ENCODE measurements around the gene FAM168A. TPM values are rescaled to one million over a fixed set of nuclear protein-coding genes. Genes with fewer than 3 reads are reported as not detected.

Gene FAM168A
- total and polyA plus RNA-seq, 4 donors, result 5.5 to 52.0 (median 25.5) TPM

DNA sequence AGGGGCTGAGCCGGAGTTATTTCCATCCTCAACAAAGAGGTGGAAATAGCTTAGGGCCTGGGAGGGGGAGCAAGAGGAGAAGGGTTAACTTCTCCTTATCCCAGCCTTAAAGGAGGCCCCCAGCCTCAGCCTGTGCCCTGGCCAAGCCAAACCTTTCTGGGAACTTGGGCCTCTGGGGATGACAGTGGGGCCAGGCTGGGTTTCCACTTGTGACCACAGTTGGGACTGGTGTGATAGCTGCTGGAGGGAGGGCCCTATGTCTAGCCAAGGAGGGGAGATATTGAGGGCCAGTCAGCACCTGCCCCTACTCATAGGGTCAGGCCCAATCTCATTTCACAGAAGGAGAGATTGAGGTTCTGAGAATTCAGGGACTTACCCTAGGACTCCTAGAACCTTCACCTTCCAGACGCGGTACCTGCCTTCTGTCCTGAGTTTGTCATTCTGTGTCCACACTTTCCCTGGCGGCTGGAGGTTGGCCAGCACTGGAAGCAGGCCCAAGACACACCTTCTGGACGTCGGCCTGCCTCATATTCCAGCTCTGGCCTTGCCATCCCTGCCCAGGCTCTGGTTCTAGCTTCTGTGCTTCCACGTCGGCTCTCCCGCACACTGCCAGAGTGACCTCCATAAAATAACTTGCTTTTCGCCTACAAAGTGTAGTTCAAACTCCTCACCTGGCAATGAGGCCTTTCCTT lies 218.6 kb downstream of the FAM168A start:
- no peak for ATAC-seq (ENCODE audit: low FRiP score)
- Histone ChIP-seq H3K27me3 (ENCODE audit: control insufficient read depth in 1 of 2, insufficient read depth in 2 of 2, low read length in 1 of 2) (no peaks in the 10 kb centered on the region), H3K36me3 (ENCODE audit: control insufficient read depth in 1 of 2, insufficient read depth in 2 of 2, low read length in 1 of 2) (no peaks in the 10 kb centered on the region), H3K27ac (ENCODE audit: low read depth in 1 of 2, low read length in 2 of 2) (no peak overlapping the region), H3K4me1 (ENCODE audit: control insufficient read depth in 1 of 2, insufficient read depth in 2 of 2, low read length in 2 of 2) (no peaks in the 10 kb centered on the region), H3K9me3 (ENCODE audit: control insufficient read depth, low read length) (no peaks in the 10 kb centered on the region), H3K4me3 (ENCODE audit: low read length in 2 of 2) (no peak overlapping the region)
- WGBS, 2 donors, result 54 to 65% methylated on average over 10 of the region's 10 CpGs
- no peak for DNase-seq
- intact Hi-C loops (cut with DNase I), result no loop called here

DNA sequence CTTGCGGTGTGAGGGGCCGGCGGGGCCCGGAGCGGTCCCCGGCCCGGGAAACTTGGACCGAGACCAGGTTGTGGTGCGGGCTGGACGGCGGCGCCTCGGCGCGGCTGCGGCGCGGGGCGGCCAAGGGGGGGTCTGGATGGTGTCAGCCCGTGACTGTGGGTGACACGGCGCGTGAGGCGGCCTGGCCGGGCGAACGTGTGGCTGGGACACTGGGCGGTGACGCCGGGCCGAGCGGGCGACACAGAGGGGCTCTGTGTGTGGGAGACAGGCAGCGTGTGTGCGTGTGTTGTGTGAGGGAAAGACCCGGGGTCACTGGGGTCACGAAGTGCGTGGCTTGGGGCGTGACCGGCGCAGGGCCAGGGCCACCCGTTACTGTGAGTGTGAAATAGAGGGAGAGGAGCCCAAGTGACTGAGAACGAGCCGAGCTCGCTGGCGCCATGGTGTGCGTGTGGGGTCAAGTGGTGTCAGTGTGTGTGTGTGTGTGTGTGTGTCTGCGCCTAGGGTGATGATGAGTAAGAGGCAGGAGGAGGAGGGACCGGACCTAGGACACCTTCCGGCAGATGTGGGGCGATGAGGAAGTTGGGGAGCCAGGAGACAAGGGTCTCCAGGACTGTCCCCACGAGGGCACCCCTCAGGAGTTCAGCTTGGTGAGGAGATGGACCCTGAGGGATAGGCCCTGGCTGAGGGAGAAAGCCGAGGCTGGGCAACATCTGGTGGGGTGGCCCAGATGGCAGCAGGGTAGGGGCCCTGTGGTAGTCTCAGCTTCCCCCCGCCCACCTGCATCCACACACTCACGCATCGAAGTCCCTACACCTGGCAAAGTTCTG lies 220.9 kb downstream of the FAM168A start:
- peak overlapping the region; percentile 27 to 42 for H3K4me3 ChIP-seq (ENCODE audit: low read length in 2 of 2)
- H3K27me3 ChIP-seq (ENCODE audit: control insufficient read depth in 1 of 2, insufficient read depth in 2 of 2, low read length in 1 of 2), result no peaks in the 10 kb centered on the region
- peak; percentile 16 for ATAC-seq (ENCODE audit: low FRiP score)
- H3K9me3 ChIP-seq (ENCODE audit: control insufficient read depth, low read length), result no peaks in the 10 kb centered on the region
- H3K27ac ChIP-seq (ENCODE audit: low read depth in 1 of 2, low read length in 2 of 2), result peak overlapping the region in 1 of 2 donors; percentile 4
- WGBS, 2 donors, result 11% methylated on average over 55 to 56 of the region's 56 CpGs
- H3K36me3 ChIP-seq (ENCODE audit: control insufficient read depth in 1 of 2, insufficient read depth in 2 of 2, low read length in 1 of 2), result no peaks in the 10 kb centered on the region
- no peaks in the 10 kb centered on the region for H3K4me1 ChIP-seq (ENCODE audit: control insufficient read depth in 1 of 2, insufficient read depth in 2 of 2, low read length in 2 of 2)
- DNase-seq, result peak; percentile 73 to 88
- intact Hi-C loops (cut with DNase I), result no loop called here

DNA sequence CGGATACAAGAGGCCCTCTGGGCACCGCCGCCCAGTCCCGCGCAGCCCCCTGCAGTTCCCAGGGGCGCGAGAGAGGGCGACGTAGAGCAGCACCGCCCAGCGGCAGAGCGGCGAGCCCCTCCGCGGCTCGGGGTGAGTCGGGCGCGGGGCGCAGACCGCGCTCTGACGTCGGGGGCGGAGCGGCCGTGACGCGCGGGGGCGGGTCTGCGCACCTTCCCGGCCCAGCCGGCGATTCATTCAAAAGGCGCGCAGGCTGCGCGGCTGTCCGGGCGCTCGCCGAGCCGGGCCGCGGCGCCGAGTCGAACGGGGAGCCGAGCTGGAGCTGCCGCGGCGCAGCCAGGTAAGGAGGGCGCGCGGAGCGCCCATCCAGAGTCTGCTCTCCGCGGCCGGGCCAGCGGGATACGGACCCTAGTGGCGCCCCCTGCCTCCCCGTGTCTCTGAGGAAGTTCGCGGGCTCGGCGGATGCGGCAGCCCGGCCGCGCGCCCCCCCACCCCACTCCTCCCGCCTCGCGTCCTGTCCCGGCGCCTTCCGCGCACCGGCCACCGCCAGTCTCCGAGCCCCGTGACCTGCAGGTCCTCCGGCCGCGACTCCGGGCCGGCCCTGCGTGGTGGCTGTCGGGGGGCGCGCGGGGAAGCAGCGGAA lies 221.6 kb downstream of the FAM168A start, which contains the start of gene RELT:
Gene RELT (plus strand): TSS at position 240 of the 643 bp plus-strand sequence. CDS start 12,738 bp downstream, outside the sequence.
- DNase-seq (peak; percentile 93 to 97), ATAC-seq (ENCODE audit: low FRiP score) (peak; percentile 95)
- no peaks in the 10 kb centered on the region for H3K4me1 ChIP-seq (ENCODE audit: control insufficient read depth in 1 of 2, insufficient read depth in 2 of 2, low read length in 2 of 2)
- H3K27ac ChIP-seq (ENCODE audit: low read depth in 1 of 2, low read length in 2 of 2), result peak within 1 kb of the TSS in 1 of 2 donors; percentile 50
- 1% methylated on average over 52 to 96 of the region's 96 CpGs for WGBS, 2 donors
- intact Hi-C loops (cut with DNase I), result no loop called here
- H3K9me3 ChIP-seq (ENCODE audit: control insufficient read depth, low read length), result no peaks in the 10 kb centered on the region
- H3K36me3 ChIP-seq (ENCODE audit: control insufficient read depth in 1 of 2, insufficient read depth in 2 of 2, low read length in 1 of 2), result no peaks in the 10 kb centered on the region
- H3K4me3 ChIP-seq (ENCODE audit: low read length in 2 of 2), result peak within 1 kb of the TSS; percentile 27 to 42
- H3K27me3 ChIP-seq (ENCODE audit: control insufficient read depth in 1 of 2, insufficient read depth in 2 of 2, low read length in 1 of 2), result no peaks in the 10 kb centered on the region

DNA sequence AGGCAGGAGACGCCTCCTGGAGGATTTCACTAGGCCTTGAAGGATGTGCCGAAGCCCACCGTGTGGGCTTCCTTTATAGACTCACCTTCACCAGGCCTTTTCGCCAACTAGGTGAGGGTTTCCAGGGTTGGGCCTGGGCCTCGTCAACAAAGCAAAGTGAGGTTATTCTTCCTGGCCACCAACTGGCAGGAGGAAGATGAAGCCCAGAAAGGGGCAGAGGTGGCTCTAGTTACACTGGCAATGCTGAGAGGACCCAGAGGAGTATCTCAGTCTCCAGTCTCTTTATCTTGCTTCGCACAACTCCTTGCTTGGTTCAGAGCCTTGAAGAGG lies 222.1 kb downstream of the FAM168A start:
- DNase-seq (no peak), ATAC-seq (ENCODE audit: low FRiP score) (no peak)
- Histone ChIP-seq H3K27ac (ENCODE audit: low read depth in 1 of 2, low read length in 2 of 2) (peak overlapping the region in 1 of 2 donors; percentile 50), H3K4me3 (ENCODE audit: low read length in 2 of 2) (no peak overlapping the region), H3K36me3 (ENCODE audit: control insufficient read depth in 1 of 2, insufficient read depth in 2 of 2, low read length in 1 of 2) (no peaks in the 10 kb centered on the region), H3K9me3 (ENCODE audit: control insufficient read depth, low read length) (no peaks in the 10 kb centered on the region), H3K27me3 (ENCODE audit: control insufficient read depth in 1 of 2, insufficient read depth in 2 of 2, low read length in 1 of 2) (no peaks in the 10 kb centered on the region), H3K4me1 (ENCODE audit: control insufficient read depth in 1 of 2, insufficient read depth in 2 of 2, low read length in 2 of 2) (no peaks in the 10 kb centered on the region)
- intact Hi-C loops (cut with DNase I), result no loop called here
- WGBS, 2 donors, result 57 to 61% methylated on average over 6 of the region's 6 CpGs

DNA sequence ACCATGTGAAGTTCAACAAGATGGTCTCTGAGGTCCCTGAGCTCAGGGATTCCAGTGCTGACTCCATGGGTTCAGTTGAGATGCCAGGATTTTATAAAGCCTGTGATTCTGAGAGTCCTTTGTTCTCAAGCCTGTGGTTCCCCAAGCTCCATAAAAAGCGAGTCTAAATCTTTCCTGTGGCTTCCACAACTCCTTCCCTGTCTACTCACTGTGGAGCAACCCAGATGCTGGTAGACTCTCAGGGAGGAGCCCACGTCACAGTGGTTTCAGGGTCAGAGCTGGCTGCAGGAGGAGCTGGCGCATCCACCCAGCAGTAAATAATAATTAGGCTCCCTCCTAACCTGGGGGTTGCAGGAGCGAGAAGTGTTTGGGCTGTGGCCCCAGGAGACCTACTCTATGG lies 223.8 kb downstream of the FAM168A start:
- H3K36me3 ChIP-seq (ENCODE audit: control insufficient read depth in 1 of 2, insufficient read depth in 2 of 2, low read length in 1 of 2), result no peaks in the 10 kb centered on the region
- WGBS, 2 donors, result 75 to 76% methylated on average over 4 of the region's 4 CpGs
- H3K27me3 ChIP-seq (ENCODE audit: control insufficient read depth in 1 of 2, insufficient read depth in 2 of 2, low read length in 1 of 2), result no peaks in the 10 kb centered on the region
- H3K27ac ChIP-seq (ENCODE audit: low read depth in 1 of 2, low read length in 2 of 2), result no peak overlapping the region
- H3K9me3 ChIP-seq (ENCODE audit: control insufficient read depth, low read length), result no peaks in the 10 kb centered on the region
- ATAC-seq (ENCODE audit: low FRiP score), result no peak
- DNase-seq, result no peak
- H3K4me1 ChIP-seq (ENCODE audit: control insufficient read depth in 1 of 2, insufficient read depth in 2 of 2, low read length in 2 of 2), result no peaks in the 10 kb centered on the region
- no peak overlapping the region for H3K4me3 ChIP-seq (ENCODE audit: low read length in 2 of 2)
- intact Hi-C loops (cut with DNase I), result no loop called here

DNA sequence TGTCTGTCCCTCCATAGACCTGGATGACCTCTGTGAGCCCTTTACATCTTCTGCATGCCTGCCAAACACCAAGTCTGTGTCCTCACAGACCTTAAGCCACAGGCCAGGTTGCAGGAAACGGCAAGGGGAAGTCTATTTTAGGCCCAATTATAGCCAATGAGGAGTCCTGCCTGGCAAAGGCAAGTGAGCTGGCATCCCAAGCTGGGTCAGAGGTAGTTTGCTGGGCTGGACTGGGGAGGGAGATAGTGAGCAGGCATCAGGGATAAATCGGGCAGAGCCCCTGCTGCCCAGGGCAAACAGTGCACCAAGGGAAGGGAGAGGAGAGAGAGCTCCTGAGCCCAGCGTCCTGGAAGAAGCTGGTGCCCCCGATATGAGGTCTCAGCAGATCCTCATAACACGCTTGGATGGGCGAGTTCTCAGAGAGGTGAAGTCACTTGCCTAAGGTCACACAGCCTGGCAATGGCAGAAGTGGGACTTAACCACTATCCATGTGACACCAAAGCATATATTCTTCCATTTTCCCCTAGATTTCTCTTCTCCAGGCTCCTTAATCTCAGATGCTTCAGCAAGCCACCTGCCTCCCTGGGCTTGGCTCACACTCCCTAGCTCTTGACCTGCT lies 225.4 kb downstream of the FAM168A start:
- Histone ChIP-seq H3K4me3 (ENCODE audit: low read length in 2 of 2) (no peak overlapping the region), H3K36me3 (ENCODE audit: control insufficient read depth in 1 of 2, insufficient read depth in 2 of 2, low read length in 1 of 2) (no peaks in the 10 kb centered on the region), H3K27me3 (ENCODE audit: control insufficient read depth in 1 of 2, insufficient read depth in 2 of 2, low read length in 1 of 2) (no peaks in the 10 kb centered on the region), H3K4me1 (ENCODE audit: control insufficient read depth in 1 of 2, insufficient read depth in 2 of 2, low read length in 2 of 2) (no peaks in the 10 kb centered on the region), H3K27ac (ENCODE audit: low read depth in 1 of 2, low read length in 2 of 2) (no peak overlapping the region), H3K9me3 (ENCODE audit: control insufficient read depth, low read length) (no peaks in the 10 kb centered on the region)
- WGBS, 2 donors, result 23 to 35% methylated on average over 6 of the region's 6 CpGs
- DNase-seq, result no peak
- intact Hi-C loops (cut with DNase I), result no loop called here
- no peak for ATAC-seq (ENCODE audit: low FRiP score)

DNA sequence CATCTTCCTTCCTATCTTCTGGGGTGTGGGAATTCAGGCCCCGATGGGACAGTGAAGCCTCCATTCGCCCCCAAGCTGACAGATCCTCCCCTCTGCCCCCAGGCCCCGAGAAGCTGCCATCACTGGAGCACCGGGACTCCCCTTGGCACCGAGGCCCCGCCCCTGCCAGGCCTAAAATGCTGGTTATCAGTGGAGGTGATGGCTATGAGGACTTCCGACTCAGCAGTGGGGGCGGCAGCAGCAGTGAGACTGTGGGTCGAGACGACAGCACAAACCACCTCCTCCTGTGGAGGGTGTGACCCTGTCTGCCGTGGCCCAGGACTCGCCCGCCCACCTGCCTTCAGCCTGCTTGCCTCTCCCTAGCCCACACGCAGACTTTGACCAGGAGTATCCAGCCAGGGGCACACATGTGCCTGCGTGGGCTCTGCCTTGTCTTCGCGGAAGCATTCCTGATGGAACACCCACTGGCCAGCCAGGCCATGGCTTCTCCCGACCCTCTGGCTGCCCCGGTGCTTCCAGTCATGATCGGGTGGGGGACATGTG lies 230.4 kb downstream of the FAM168A start:
- intact Hi-C loops (cut with DNase I), result no loop called here
- WGBS, 2 donors, result 69% methylated on average over 20 of the region's 20 CpGs
- H3K9me3 ChIP-seq (ENCODE audit: control insufficient read depth, low read length), result no peaks in the 10 kb centered on the region
- peaks cover 10 to 14% of the 10 kb centered on the region in 2 donors for H3K36me3 ChIP-seq (ENCODE audit: control insufficient read depth in 1 of 2, insufficient read depth in 2 of 2, low read length in 1 of 2)
- no peak overlapping the region for H3K27ac ChIP-seq (ENCODE audit: low read depth in 1 of 2, low read length in 2 of 2)
- H3K27me3 ChIP-seq (ENCODE audit: control insufficient read depth in 1 of 2, insufficient read depth in 2 of 2, low read length in 1 of 2), result no peaks in the 10 kb centered on the region
- H3K4me1 ChIP-seq (ENCODE audit: control insufficient read depth in 1 of 2, insufficient read depth in 2 of 2, low read length in 2 of 2), result no peaks in the 10 kb centered on the region
- DNase-seq, result no peak
- H3K4me3 ChIP-seq (ENCODE audit: low read length in 2 of 2), result no peak overlapping the region
- no peak for ATAC-seq (ENCODE audit: low FRiP score)

DNA sequence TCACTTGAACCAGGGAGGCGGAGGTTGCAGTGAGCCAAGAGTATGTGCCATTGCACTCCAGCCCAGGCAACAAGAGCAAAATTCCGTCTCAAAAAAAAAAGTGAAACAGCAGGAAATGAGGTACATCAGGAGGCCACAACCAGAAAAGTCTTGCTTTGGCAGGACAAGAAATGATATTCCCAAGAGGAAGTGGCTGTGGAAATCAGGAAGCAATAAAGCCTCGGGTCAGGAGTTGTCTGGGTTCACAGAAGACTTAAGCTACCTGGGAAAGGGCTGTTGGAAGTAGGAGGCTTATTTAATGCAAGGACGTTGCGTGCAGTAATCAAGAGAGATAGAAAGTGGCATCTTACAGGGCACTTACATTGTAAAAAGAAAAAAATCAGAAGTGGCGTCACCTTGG lies 231.0 kb downstream of the FAM168A start:
- Histone ChIP-seq H3K27me3 (ENCODE audit: control insufficient read depth in 1 of 2, insufficient read depth in 2 of 2, low read length in 1 of 2) (no peaks in the 10 kb centered on the region), H3K4me1 (ENCODE audit: control insufficient read depth in 1 of 2, insufficient read depth in 2 of 2, low read length in 2 of 2) (no peaks in the 10 kb centered on the region), H3K27ac (ENCODE audit: low read depth in 1 of 2, low read length in 2 of 2) (no peak overlapping the region), H3K36me3 (ENCODE audit: control insufficient read depth in 1 of 2, insufficient read depth in 2 of 2, low read length in 1 of 2) (peaks cover 10 to 14% of the 10 kb centered on the region in 2 donors), H3K4me3 (ENCODE audit: low read length in 2 of 2) (no peak overlapping the region), H3K9me3 (ENCODE audit: control insufficient read depth, low read length) (no peaks in the 10 kb centered on the region)
- DNase-seq (no peak), ATAC-seq (ENCODE audit: low FRiP score) (no peak)
- WGBS, 2 donors, result 68 to 71% methylated on average over 6 of the region's 6 CpGs
- intact Hi-C loops (cut with DNase I), result no loop called here

Data from aorta (tissue), 5 donors.